SJSA1 (cell line): Measurements from ENCODE around the gene PTPRM. TPM values are rescaled to one million over a fixed set of nuclear protein-coding genes. Genes with fewer than 3 reads are reported as not detected.

Experiments
- DNase-seq, 2 experiments: peaks; one replicate each; pipeline ENCODE4 v3.0.0-alpha.2; 2015 to 2020; ENCODE audit warnings: low spot score in 2 of 2, low read depth in 1 of 2
- H3K27ac ChIP-seq: fragments of 250-450 bp; sonication (Bioruptor Pico); 2 replicates; pipeline ENCODE4 v1.5.1; 2020; ENCODE audit warnings: mild to moderate bottlenecking, moderate library complexity
- H3K27me3 ChIP-seq: fragments of 250-450 bp; sonication (Bioruptor Pico); replicated peaks from 2 replicates; pipeline ENCODE4 v1.5.1; 2020; ENCODE audit warnings: mild to moderate bottlenecking, moderate library complexity
- H3K36me3 ChIP-seq: fragments of 250-450 bp; sonication (Bioruptor Pico); 2 replicates; pipeline ENCODE4 v1.5.1; 2020; ENCODE audit warnings: mild to moderate bottlenecking
- H3K4me1 ChIP-seq: fragments of 250-450 bp; sonication (Bioruptor Pico); replicated peaks from 2 replicates; pipeline ENCODE4 v1.6.1; 2021; ENCODE audit warnings: mild to moderate bottlenecking
- H3K4me3 ChIP-seq: fragments of 250-450 bp; sonication (Bioruptor Pico); 2 replicates; pipeline ENCODE4 v1.5.1; 2020; ENCODE audit warnings: mild to moderate bottlenecking
- H3K9me3 ChIP-seq: fragments of 250-450 bp; sonication (Bioruptor Pico); replicated peaks from 2 replicates; pipeline ENCODE4 v1.5.1; 2020; ENCODE audit warnings: mild to moderate bottlenecking
- total RNA-seq: library from RNA; depleted of rRNA; stranded (reverse); fragments of >200 nt; shearing (Covaris generic); gene quantifications from 2 replicates; pipeline ENCODE4 v1.2.3, GENCODE V29; 2014

Gene PTPRM
- total RNA-seq, 1 experiment from 2014 or later, result 68.3 TPM

DNA sequence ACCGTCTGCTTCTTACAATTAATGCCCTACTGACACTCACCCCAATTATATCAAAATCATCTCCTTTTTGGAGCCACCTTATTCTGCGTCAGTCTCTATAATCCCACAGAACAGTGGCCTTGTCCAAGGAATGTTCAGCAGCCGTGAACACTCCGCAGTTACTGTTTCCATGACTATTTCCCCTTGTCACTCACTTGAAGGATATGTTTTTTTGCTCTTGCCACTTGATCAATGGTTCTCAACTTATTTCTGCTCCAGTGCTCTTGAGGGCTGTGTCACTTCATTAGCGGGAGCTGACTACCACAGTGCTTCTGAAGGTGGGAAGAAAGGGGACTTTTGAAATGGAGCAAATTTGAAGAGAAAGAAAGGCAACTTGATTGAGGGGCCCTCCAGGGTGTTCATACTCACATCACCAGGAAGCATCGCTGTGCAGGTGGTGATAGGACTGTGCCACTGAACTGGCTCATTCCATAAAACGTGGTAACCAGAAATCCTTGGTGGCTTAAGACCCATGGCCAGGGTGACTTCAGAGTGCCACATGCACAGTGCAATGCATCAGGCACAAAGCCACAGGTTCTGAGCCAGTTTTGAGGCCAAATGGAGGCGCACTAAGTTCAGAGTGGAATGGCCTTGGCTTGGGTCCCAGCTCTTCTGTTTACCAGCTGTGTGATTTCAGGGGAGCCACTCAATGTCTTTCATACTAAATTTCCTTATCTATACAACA is 721.5 kb downstream of the PTPRM start:
- no peak for DNase-seq
- H3K27me3 ChIP-seq, result no peaks in the 10 kb centered on the region
- H3K27ac ChIP-seq, result no peak overlapping the region
- H3K4me1 ChIP-seq, result peaks cover 13% of the 10 kb centered on the region
- no peaks in the 10 kb centered on the region for H3K36me3 ChIP-seq
- no peaks in the 10 kb centered on the region for H3K9me3 ChIP-seq
- no peak overlapping the region for H3K4me3 ChIP-seq

DNA sequence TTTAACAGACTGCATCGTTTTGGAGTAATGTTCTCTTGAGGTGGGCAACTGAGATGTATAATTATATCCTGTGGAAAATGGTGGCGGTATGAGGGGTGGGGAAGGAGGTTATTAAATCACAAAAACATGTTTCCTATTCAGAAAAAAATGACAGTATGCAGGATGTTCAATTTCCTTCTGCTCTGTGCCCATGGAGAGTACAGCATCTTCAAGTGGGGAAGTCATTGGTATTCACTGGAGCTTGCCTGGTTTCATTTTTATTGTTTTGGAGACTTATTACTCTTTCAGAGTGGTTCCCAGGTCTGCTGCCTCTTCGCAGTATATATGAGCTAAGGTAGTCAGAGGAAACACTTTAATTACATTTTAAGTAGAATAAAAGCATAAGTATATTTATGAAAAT is 723.3 kb downstream of the PTPRM start:
- no peak for DNase-seq
- no peaks in the 10 kb centered on the region for H3K27me3 ChIP-seq
- no peaks in the 10 kb centered on the region for H3K9me3 ChIP-seq
- H3K27ac ChIP-seq, result no peak overlapping the region
- no peaks in the 10 kb centered on the region for H3K4me1 ChIP-seq
- H3K4me3 ChIP-seq, result no peak overlapping the region
- H3K36me3 ChIP-seq, result no peaks in the 10 kb centered on the region

GRCh38 chr18:8290913-8291312 is 723.8 kb downstream of the PTPRM start:
- Histone ChIP-seq H3K9me3 (no peaks in the 10 kb centered on the region), H3K27me3 (no peaks in the 10 kb centered on the region), H3K4me3 (no peak overlapping the region), H3K36me3 (no peaks in the 10 kb centered on the region), H3K4me1 (no peaks in the 10 kb centered on the region), H3K27ac (no peak overlapping the region)
- DNase-seq, result no peak

DNA sequence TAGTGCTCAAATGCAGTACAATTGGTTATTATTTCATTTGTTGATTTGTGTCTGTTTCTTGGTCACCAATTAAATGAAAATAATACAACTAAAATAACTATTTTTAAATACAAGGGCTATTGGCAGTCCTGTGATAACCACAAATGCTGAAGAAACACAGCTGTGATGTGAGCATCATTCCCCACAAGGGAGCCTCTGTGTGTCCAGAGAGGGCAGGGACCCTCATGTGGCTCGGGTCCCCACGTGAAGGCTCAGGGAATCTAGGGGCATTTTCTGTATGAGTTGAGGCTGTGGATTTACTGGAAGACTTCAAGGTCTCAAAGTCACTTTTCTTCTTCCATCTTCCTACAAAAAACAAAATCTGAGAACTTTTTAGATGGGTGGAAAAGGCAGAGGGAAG is 726.1 kb downstream of the PTPRM start:
- Histone ChIP-seq H3K9me3 (no peaks in the 10 kb centered on the region), H3K4me3 (no peak overlapping the region), H3K4me1 (no peaks in the 10 kb centered on the region), H3K27ac (no peak overlapping the region), H3K27me3 (no peaks in the 10 kb centered on the region), H3K36me3 (peaks cover 5% of the 10 kb centered on the region; the same call in 1 of the 2 replicates)
- no peak for DNase-seq

- DNase-seq, result no peak
- peaks cover 5% of the 10 kb centered on the region; the same call in 1 of the 2 replicates for H3K36me3 ChIP-seq
- no peak overlapping the region for H3K4me3 ChIP-seq
- H3K27ac ChIP-seq, result no peak overlapping the region
- no peaks in the 10 kb centered on the region for H3K27me3 ChIP-seq
- peaks cover 6% of the 10 kb centered on the region; the same call in 1 of the 2 replicates for H3K4me1 ChIP-seq
- no peaks in the 10 kb centered on the region for H3K9me3 ChIP-seq
Measured at GRCh38 chr18:8296886-8297616, 729.9 kb downstream of the PTPRM start.

GRCh38 chr18:8298186-8298585 is 731.1 kb downstream of the PTPRM start:
- peak in 1 of 2 experiments; percentile 6 for DNase-seq
- no peaks in the 10 kb centered on the region for H3K27me3 ChIP-seq
- H3K4me1 ChIP-seq, result peaks cover 6% of the 10 kb centered on the region; the same call in 1 of the 2 replicates
- no peak overlapping the region for H3K27ac ChIP-seq
- peaks cover 5% of the 10 kb centered on the region; the same call in 1 of the 2 replicates for H3K36me3 ChIP-seq
- no peaks in the 10 kb centered on the region for H3K9me3 ChIP-seq
- H3K4me3 ChIP-seq, result no peak overlapping the region

GRCh38 chr18:8299054-8299980 is 732.2 kb downstream of the PTPRM start:
- H3K27ac ChIP-seq, result no peak overlapping the region
- H3K36me3 ChIP-seq, result peaks cover 5% of the 10 kb centered on the region; the same call in 1 of the 2 replicates
- H3K9me3 ChIP-seq, result no peaks in the 10 kb centered on the region
- peaks cover 6% of the 10 kb centered on the region; the same call in 1 of the 2 replicates for H3K4me1 ChIP-seq
- no peaks in the 10 kb centered on the region for H3K27me3 ChIP-seq
- H3K4me3 ChIP-seq, result no peak overlapping the region
- DNase-seq, result peak in 1 of 2 experiments; percentile 9

DNA sequence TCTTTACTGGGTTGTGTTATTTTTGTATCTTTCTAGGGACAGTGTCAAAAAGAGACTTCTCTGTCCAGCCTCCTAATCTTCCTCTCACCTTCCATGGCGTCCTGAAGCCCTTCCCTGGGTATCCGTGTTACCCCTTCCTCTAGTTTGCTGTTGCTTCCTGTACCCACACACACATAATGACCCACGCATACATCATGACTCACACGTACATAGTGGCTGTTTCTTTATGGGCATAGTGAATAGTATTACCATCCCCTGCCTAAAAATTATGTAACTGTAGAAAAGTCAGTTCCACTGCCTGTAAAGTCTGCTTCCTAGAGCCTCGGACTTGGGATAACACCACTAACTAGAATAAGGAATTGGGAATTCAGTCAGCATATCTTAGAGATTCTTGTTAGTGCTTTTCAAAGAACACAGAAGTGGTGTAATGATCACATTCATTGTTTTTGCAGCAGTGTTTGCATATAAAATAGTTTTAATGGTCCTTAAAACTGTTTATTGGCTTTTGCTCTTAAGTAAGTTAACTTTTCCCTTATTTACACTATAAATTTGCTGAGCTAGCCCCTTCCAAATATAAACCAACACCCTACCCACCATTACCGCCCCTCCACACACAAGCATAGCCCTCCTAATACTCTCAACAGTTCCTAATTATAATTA is 733.8 kb downstream of the PTPRM start:
- Histone ChIP-seq H3K4me1 (peaks cover 6% of the 10 kb centered on the region; the same call in 1 of the 2 replicates), H3K36me3 (peaks cover 5% of the 10 kb centered on the region; the same call in 1 of the 2 replicates), H3K27me3 (no peaks in the 10 kb centered on the region), H3K9me3 (no peaks in the 10 kb centered on the region), H3K27ac (no peak overlapping the region), H3K4me3 (no peak overlapping the region)
- no peak for DNase-seq

DNA sequence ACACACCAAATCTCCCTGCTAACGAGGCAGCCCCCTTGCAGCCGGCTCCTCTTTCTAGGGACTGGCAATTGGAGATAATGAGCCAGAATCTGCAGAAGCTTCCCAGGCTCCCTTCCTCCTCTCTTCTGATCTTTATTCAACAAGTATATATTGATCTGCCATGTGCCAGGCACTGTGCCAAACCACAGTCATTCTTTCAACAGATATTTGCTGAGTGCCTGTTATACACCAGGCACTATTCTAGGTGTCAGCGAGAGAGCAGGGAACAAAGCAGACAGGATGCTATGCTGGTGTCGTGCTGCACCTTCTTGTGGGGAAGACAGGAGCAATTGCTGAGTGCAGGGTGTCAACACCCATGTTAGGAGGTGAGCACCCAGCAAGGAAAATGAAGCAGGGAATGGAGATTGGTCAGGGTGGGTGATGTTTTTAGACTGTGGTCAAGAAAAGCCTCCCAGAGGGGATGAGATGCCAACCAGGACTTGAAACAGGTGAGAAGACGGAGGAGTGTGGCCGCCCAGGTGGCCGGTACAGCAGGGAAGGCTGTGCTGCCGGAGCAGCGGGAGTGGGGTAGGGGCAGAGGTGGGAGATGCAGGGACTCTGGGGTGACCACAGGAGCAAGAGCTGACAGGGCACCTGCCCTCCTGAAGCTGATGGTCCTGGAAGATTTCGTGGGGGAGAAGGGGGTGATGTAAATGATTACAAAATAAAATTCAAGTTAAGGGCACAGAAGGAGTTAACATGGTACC is 734.5 kb downstream of the PTPRM start:
- Histone ChIP-seq H3K36me3 (peaks cover 2% of the 10 kb centered on the region; the same call in 1 of the 2 replicates), H3K4me3 (no peak overlapping the region), H3K4me1 (peaks cover 6% of the 10 kb centered on the region; the same call in 1 of the 2 replicates), H3K9me3 (no peaks in the 10 kb centered on the region), H3K27me3 (no peaks in the 10 kb centered on the region), H3K27ac (no peak overlapping the region)
- no peak for DNase-seq

GRCh38 chr18:8303151-8303755 is 736.1 kb downstream of the PTPRM start:
- Histone ChIP-seq H3K27ac (no peak overlapping the region), H3K9me3 (no peaks in the 10 kb centered on the region), H3K4me1 (peaks cover 6% of the 10 kb centered on the region; the same call in 1 of the 2 replicates), H3K27me3 (no peaks in the 10 kb centered on the region), H3K4me3 (no peak overlapping the region), H3K36me3 (no peaks in the 10 kb centered on the region)
- DNase-seq, result no peak

DNA sequence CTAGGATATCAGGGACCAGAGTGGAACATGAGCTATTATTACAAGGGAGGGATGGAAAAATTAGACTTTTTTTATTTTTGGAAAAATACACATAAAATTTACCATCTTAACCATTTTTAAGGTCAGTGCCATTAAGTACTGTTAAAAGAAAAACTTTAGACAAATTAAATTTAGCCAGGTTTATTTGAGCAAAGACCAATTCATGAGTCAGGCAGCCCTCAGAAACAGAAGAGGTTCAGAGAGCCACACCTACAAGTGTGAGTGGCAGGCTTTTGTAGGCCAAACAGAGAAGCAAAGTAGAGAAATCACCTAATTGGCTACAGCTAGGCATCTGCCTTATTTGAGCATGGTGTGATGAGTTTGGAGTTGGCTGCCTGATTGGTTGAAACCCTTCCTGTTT is 740.8 kb downstream of the PTPRM start:
- DNase-seq, result no peak

GRCh38 chr18:8313043-8313442 is 745.9 kb downstream of the PTPRM start:
- H3K27ac ChIP-seq, result no peak overlapping the region
- DNase-seq, result no peak
- H3K9me3 ChIP-seq, result no peaks in the 10 kb centered on the region
- H3K36me3 ChIP-seq, result no peaks in the 10 kb centered on the region
- H3K4me1 ChIP-seq, result 0 out of 2 replicates have a peak, but pooled peaks cover 3% of the 10 kb centered on the region
- no peaks in the 10 kb centered on the region for H3K27me3 ChIP-seq
- no peak overlapping the region for H3K4me3 ChIP-seq

More for the DNA sequence above, 740.8 kb downstream of the PTPRM start:
- H3K36me3 ChIP-seq, result no peaks in the 10 kb centered on the region
- H3K27me3 ChIP-seq, result no peaks in the 10 kb centered on the region
- no peaks in the 10 kb centered on the region for H3K4me1 ChIP-seq
- no peaks in the 10 kb centered on the region for H3K9me3 ChIP-seq
- no peak overlapping the region for H3K27ac ChIP-seq
- no peak overlapping the region for H3K4me3 ChIP-seq
